Measurements from ENCODE around the gene RLBP1.

RLBP1 gene

GRCh38 chr15:89208256-89208655, 13.1 kb downstream of the RLBP1 start:
- FAIRE-seq = no peak

GRCh38 chr15:89206908-89207331, 14.5 kb downstream of the RLBP1 start:
- FAIRE-seq (peak; percentile 89), DNase-seq (ENCODE audit: insufficient read length, low spot score) (peak; percentile 74)
- TF ChIP-seq TAF1 (IDR thresholded peaks at IDR 0.05; ENCODE audit: low read depth, low read length) = no peak
- no peak for TF ChIP-seq SPI1 (IDR thresholded peaks at IDR 0.05; ENCODE audit: low read depth, low read length)
- TF ChIP-seq POU2F2 (IDR thresholded peaks at IDR 0.05; ENCODE audit: low read depth, low read length) = no peak
- TF ChIP-seq POLR2AphosphoS5 (IDR thresholded peaks at IDR 0.05; ENCODE audit: low read depth, low read length) = no peak
- no peak for TF ChIP-seq POLR2A (IDR thresholded peaks at IDR 0.05; ENCODE audit: low read depth, low read length)
- TF ChIP-seq PAX5 (IDR thresholded peaks at IDR 0.05; ENCODE audit: insufficient read depth, low read length, severe bottlenecking) = no peak

More at GRCh38 chr15:89208256-89208655, 13.1 kb downstream of the RLBP1 start:
- DNase-seq (ENCODE audit: insufficient read length, low spot score) = no peak
- TF ChIP-seq PAX5 (IDR thresholded peaks at IDR 0.05; ENCODE audit: insufficient read depth, low read length, severe bottlenecking) (no peak), POLR2AphosphoS5 (IDR thresholded peaks at IDR 0.05; ENCODE audit: low read depth, low read length) (no peak), SPI1 (IDR thresholded peaks at IDR 0.05; ENCODE audit: low read depth, low read length) (no peak), POLR2A (IDR thresholded peaks at IDR 0.05; ENCODE audit: low read depth, low read length) (no peak), POU2F2 (IDR thresholded peaks at IDR 0.05; ENCODE audit: low read depth, low read length) (no peak), TAF1 (IDR thresholded peaks at IDR 0.05; ENCODE audit: low read depth, low read length) (no peak)

- no peak for DNase-seq (ENCODE audit: insufficient read length, low spot score)
- FAIRE-seq = no peak
- TF ChIP-seq PAX5 (IDR thresholded peaks at IDR 0.05; ENCODE audit: insufficient read depth, low read length, severe bottlenecking) = no peak
- no peak for TF ChIP-seq TAF1 (IDR thresholded peaks at IDR 0.05; ENCODE audit: low read depth, low read length)
Observed at GRCh38 chr15:89205991-89206585, 15.3 kb downstream of the RLBP1 start.

GRCh38 chr15:89203705-89204273, 17.6 kb downstream of the RLBP1 start:
- DNase-seq (ENCODE audit: insufficient read length, low spot score) (no peak), FAIRE-seq (peak; percentile 40)
- TF ChIP-seq POU2F2 (IDR thresholded peaks at IDR 0.05; ENCODE audit: low read depth, low read length) (no peak), POLR2A (IDR thresholded peaks at IDR 0.05; ENCODE audit: low read depth, low read length) (no peak), POLR2AphosphoS5 (IDR thresholded peaks at IDR 0.05; ENCODE audit: low read depth, low read length) (no peak), PAX5 (IDR thresholded peaks at IDR 0.05; ENCODE audit: insufficient read depth, low read length, severe bottlenecking) (no peak), TAF1 (IDR thresholded peaks at IDR 0.05; ENCODE audit: low read depth, low read length) (no peak), SPI1 (IDR thresholded peaks at IDR 0.05; ENCODE audit: low read depth, low read length) (no peak)

GRCh38 chr15:89201465-89202005, 19.8 kb downstream of the RLBP1 start:
- FAIRE-seq = peak; percentile 70
- no peak for TF ChIP-seq PAX5 (IDR thresholded peaks at IDR 0.05; ENCODE audit: insufficient read depth, low read length, severe bottlenecking)
- TF ChIP-seq POLR2A (IDR thresholded peaks at IDR 0.05; ENCODE audit: low read depth, low read length) = no peak
- TF ChIP-seq POLR2AphosphoS5 (IDR thresholded peaks at IDR 0.05; ENCODE audit: low read depth, low read length) = no peak
- no peak for TF ChIP-seq SPI1 (IDR thresholded peaks at IDR 0.05; ENCODE audit: low read depth, low read length)
- no peak for TF ChIP-seq POU2F2 (IDR thresholded peaks at IDR 0.05; ENCODE audit: low read depth, low read length)
- no peak for TF ChIP-seq TAF1 (IDR thresholded peaks at IDR 0.05; ENCODE audit: low read depth, low read length)
- no peak for DNase-seq (ENCODE audit: insufficient read length, low spot score)

- TF ChIP-seq TAF1 (IDR thresholded peaks at IDR 0.05; ENCODE audit: low read depth, low read length) (no peak), POU2F2 (IDR thresholded peaks at IDR 0.05; ENCODE audit: low read depth, low read length) (no peak), POLR2A (IDR thresholded peaks at IDR 0.05; ENCODE audit: low read depth, low read length) (no peak), SPI1 (IDR thresholded peaks at IDR 0.05; ENCODE audit: low read depth, low read length) (no peak), PAX5 (IDR thresholded peaks at IDR 0.05; ENCODE audit: insufficient read depth, low read length, severe bottlenecking) (no peak), POLR2AphosphoS5 (IDR thresholded peaks at IDR 0.05; ENCODE audit: low read depth, low read length) (no peak)
- FAIRE-seq = no peak
- no peak for DNase-seq (ENCODE audit: insufficient read length, low spot score)
Observed at GRCh38 chr15:89200182-89200581, 21.2 kb downstream of the RLBP1 start.

- TF ChIP-seq PAX5 (IDR thresholded peaks at IDR 0.05; ENCODE audit: insufficient read depth, low read length, severe bottlenecking) = no peak
- TF ChIP-seq TAF1 (IDR thresholded peaks at IDR 0.05; ENCODE audit: low read depth, low read length) = no peak
- no peak for TF ChIP-seq POLR2AphosphoS5 (IDR thresholded peaks at IDR 0.05; ENCODE audit: low read depth, low read length)
- no peak for TF ChIP-seq POU2F2 (IDR thresholded peaks at IDR 0.05; ENCODE audit: low read depth, low read length)
- no peak for TF ChIP-seq SPI1 (IDR thresholded peaks at IDR 0.05; ENCODE audit: low read depth, low read length)
- FAIRE-seq (no peak), DNase-seq (ENCODE audit: insufficient read length, low spot score) (no peak)
Observed at GRCh38 chr15:89199746-89200145, 21.6 kb downstream of the RLBP1 start.

- FAIRE-seq (no peak), DNase-seq (ENCODE audit: insufficient read length, low spot score) (no peak)
- TF ChIP-seq POLR2A (IDR thresholded peaks at IDR 0.05; ENCODE audit: low read depth, low read length) = no peak
- TF ChIP-seq SPI1 (IDR thresholded peaks at IDR 0.05; ENCODE audit: low read depth, low read length) = no peak
- no peak for TF ChIP-seq PAX5 (IDR thresholded peaks at IDR 0.05; ENCODE audit: insufficient read depth, low read length, severe bottlenecking)
- TF ChIP-seq POLR2AphosphoS5 (IDR thresholded peaks at IDR 0.05; ENCODE audit: low read depth, low read length) = no peak
- no peak for TF ChIP-seq TAF1 (IDR thresholded peaks at IDR 0.05; ENCODE audit: low read depth, low read length)
- TF ChIP-seq POU2F2 (IDR thresholded peaks at IDR 0.05; ENCODE audit: low read depth, low read length) = no peak
Observed at GRCh38 chr15:89198934-89199333, 22.4 kb downstream of the RLBP1 start.

- no peak for DNase-seq (ENCODE audit: insufficient read length, low spot score)
- FAIRE-seq = no peak
- TF ChIP-seq TAF1 (IDR thresholded peaks at IDR 0.05; ENCODE audit: low read depth, low read length) (no peak), SPI1 (IDR thresholded peaks at IDR 0.05; ENCODE audit: low read depth, low read length) (no peak), POLR2A (IDR thresholded peaks at IDR 0.05; ENCODE audit: low read depth, low read length) (no peak), PAX5 (IDR thresholded peaks at IDR 0.05; ENCODE audit: insufficient read depth, low read length, severe bottlenecking) (no peak), POLR2AphosphoS5 (IDR thresholded peaks at IDR 0.05; ENCODE audit: low read depth, low read length) (no peak), POU2F2 (IDR thresholded peaks at IDR 0.05; ENCODE audit: low read depth, low read length) (no peak)
Observed at GRCh38 chr15:89198196-89198595, 23.2 kb downstream of the RLBP1 start.

Data from GM12891 (cell line).